HepG2 (cell line): ENCODE measurements around the gene SRXN1. TPM values are rescaled to one million over a fixed set of nuclear protein-coding genes. Genes with fewer than 3 reads are reported as not detected.

Experiments used
- ATAC-seq: fragments of 200-7000 bp; cut with Tn5 transposase; 3 replicates; pipeline ENCODE4 v1.9.1; 2020; ENCODE audit warnings: mild to moderate bottlenecking, moderate library complexity
- BruUV-seq: library from RNA; stranded (reverse); fragments of 400-500 nt; replicated peaks from 2 replicates; lab custom pipeline; 2021; lab: Mats Ljungman, UMichigan
- CTCF ChIA-PET: fragments of 300-600 bp; formaldehyde crosslinking; extraction: SDS; loops from one replicate; lab custom pipeline; 2021; ENCODE audit warnings: low total read pairs, inconsistent platforms, low intra/inter-chr PET ratio; lab: Yijun Ruan, JAX
- POLR2A ChIA-PET: fragments of 350-600 bp; sonication (Branson Sonifier 250); formaldehyde crosslinking; loops from one replicate; lab custom pipeline; 2020; ENCODE audit warnings: antibody characterized with exemption, inconsistent platforms; lab: Yijun Ruan, JAX
- DNase-seq: peaks from one replicate; pipeline ENCODE4 v3.0.0-alpha.2; 2015; ENCODE audit warnings: low spot score
- FAIRE-seq: peaks from 3 replicates; lab custom pipeline; 2011; peaks lifted over from hg19 to GRCh38; lab: Jason Lieb, UNC
- H2AFZ ChIP-seq: one replicate; pipeline ENCODE4 v1.6.1; 2011; ENCODE audit warnings: low read length, inconsistent platforms
- H3K27ac ChIP-seq: fragments of 300-600 bp; 3 replicates; pipeline ENCODE4 v1.8.0; 2011; ENCODE audit warnings: mixed run types, mild to moderate bottlenecking, mixed read lengths, low read length, inconsistent platforms; ENCODE audit not compliant: insufficient read depth; ENCODE audit errors: extremely low read length
- H3K27me3 ChIP-seq, 2 experiments: fragments of 200-600 bp in 1 of 2; 2 replicates in 1 of 2; 3 replicates in 1 of 2; pipeline versions ENCODE4 v1.6.0 to v1.8.0; 2011; ENCODE audit warnings: low read length in 2 of 2, mild to moderate bottlenecking in 2 of 2, moderate library complexity in 2 of 2, inconsistent platforms in 1 of 2; ENCODE audit not compliant: insufficient read depth in 2 of 2, control insufficient read depth in 1 of 2
- H3K36me3 ChIP-seq, 2 experiments: fragments of 200-600 bp in 1 of 2; replicated peaks in 1 of 2; 2 replicates in 1 of 2; 3 replicates in 1 of 2; pipeline versions ENCODE4 v1.5.1 to v1.8.0; 2011; ENCODE audit warnings: low read length in 2 of 2, inconsistent platforms in 1 of 2; ENCODE audit not compliant: insufficient read depth in 2 of 2, control insufficient read depth in 1 of 2
- H3K4me1 ChIP-seq: 2 replicates; pipeline ENCODE4 v1.5.1; 2012; ENCODE audit warnings: low read length, inconsistent platforms; ENCODE audit not compliant: insufficient read depth
- H3K4me2 ChIP-seq: 2 replicates; pipeline ENCODE4 v1.6.0; 2011; ENCODE audit warnings: low read depth, low read length, inconsistent platforms
- H3K4me3 ChIP-seq, 3 experiments: fragments of 200-600 bp in 1 of 3; sonication (generic), shearing (Covaris generic) in 1 of 3; replicated peaks in 1 of 3; 2 replicates each; pipeline ENCODE4 v1.5.1; 2011 to 2016; ENCODE audit warnings: low read length in 3 of 3, inconsistent platforms in 2 of 3, low read depth in 2 of 3, mild to moderate bottlenecking in 2 of 3, control low read depth in 1 of 3, mixed read lengths in 1 of 3; ENCODE audit not compliant: insufficient read depth in 1 of 3
- H3K79me2 ChIP-seq: one replicate; pipeline ENCODE4 v1.6.1; 2011; ENCODE audit warnings: low read length, inconsistent platforms; ENCODE audit not compliant: insufficient read depth
- H3K9ac ChIP-seq: 2 replicates; pipeline ENCODE4 v1.6.0; 2011; ENCODE audit warnings: mild to moderate bottlenecking, low read depth, low read length, inconsistent platforms; ENCODE audit not compliant: insufficient read depth
- H3K9me3 ChIP-seq: 2 replicates; pipeline ENCODE4 v1.5.1; 2012; ENCODE audit warnings: mild to moderate bottlenecking, low read length
- H4K20me1 ChIP-seq: 2 replicates; pipeline ENCODE4 v1.6.0; 2011; ENCODE audit warnings: inconsistent platforms, mild to moderate bottlenecking, low read length, moderate library complexity; ENCODE audit not compliant: insufficient read depth
- AFF4 ChIP-seq: sonication (generic); formaldehyde crosslinking; IDR thresholded peaks from 2 replicates; pipeline ENCODE4 v1.4.0; 2020; ENCODE audit warnings: missing genetic modification reagents
- IKZF4 ChIP-seq: sonication (generic); formaldehyde crosslinking; IDR thresholded peaks from 2 replicates; pipeline ENCODE4 v1.5.1; 2020; ENCODE audit warnings: borderline replicate concordance, mild to moderate bottlenecking, low read depth, missing genetic modification reagents; ENCODE audit errors: not compliant biosample characterization
- MATR3 ChIP-seq: sonication (generic); formaldehyde crosslinking; IDR thresholded peaks from 2 replicates; pipeline ENCODE4 v1.4.0; 2020; ENCODE audit warnings: missing genetic modification reagents
- MED1 ChIP-seq: sonication (generic); formaldehyde crosslinking; IDR thresholded peaks from 2 replicates; pipeline ENCODE4 v1.4.0; 2020; ENCODE audit warnings: missing genetic modification reagents
- NONO ChIP-seq, 2 experiments: fragments of 450-650 bp in 1 of 2; sonication (generic) in 1 of 2; formaldehyde crosslinking in 1 of 2; IDR thresholded peaks in 1 of 2; conservative IDR thresholded peaks in 1 of 2; 2 replicates each; pipeline versions ENCODE4 v1.6.1 to v1.8.0; 2017 to 2022; ENCODE audit warnings: mild to moderate bottlenecking in 1 of 2, missing genetic modification reagents in 1 of 2, moderate library complexity in 1 of 2
- SMAD3 ChIP-seq: sonication (generic); formaldehyde crosslinking; IDR thresholded peaks from 2 replicates; pipeline ENCODE4 v1.4.0; 2020; ENCODE audit warnings: missing genetic modification reagents
- SP140L ChIP-seq: sonication (generic); formaldehyde crosslinking; IDR thresholded peaks from 2 replicates; pipeline ENCODE4 v1.4.0; 2020; ENCODE audit warnings: missing genetic modification reagents, borderline replicate concordance
- TFDP1 ChIP-seq: IDR thresholded peaks from 2 replicates; pipeline ENCODE4 v1.6.1; 2016; ENCODE audit warnings: missing compliant biosample characterization, missing genetic modification reagents, borderline replicate concordance
- U2AF1 ChIP-seq: fragments of 200-400 bp; formaldehyde crosslinking; optimal IDR thresholded peaks from 2 replicates; pipeline ENCODE3; 2017; ENCODE audit warnings: mild to moderate bottlenecking, low read depth, low read length
- YEATS4 ChIP-seq: sonication (generic); formaldehyde crosslinking; IDR thresholded peaks from 2 replicates; pipeline ENCODE4 v1.4.0; 2020; ENCODE audit warnings: missing genetic modification reagents, borderline replicate concordance
- ZMYM2 ChIP-seq: sonication (generic); formaldehyde crosslinking; IDR thresholded peaks from 2 replicates; pipeline ENCODE4 v1.8.0; 2022; ENCODE audit warnings: mild to moderate bottlenecking, missing genetic modification reagents
- ZNF770 ChIP-seq: sonication (generic); formaldehyde crosslinking; IDR thresholded peaks from 2 replicates; pipeline ENCODE4 v1.5.0; 2020; ENCODE audit warnings: mild to moderate bottlenecking, missing genetic modification reagents
- WGBS: methylation state at CpG from one replicate; pipeline ENCODE4 v1.1.6; 2017; ENCODE audit warnings: low lambda C conversion rate; 5-methylcytosine and 5-hydroxymethylcytosine counted together
- in situ Hi-C: cut with HindIII; loops from 2 replicates; pipeline ENCODE4 v1.10.0; 2017; ENCODE audit warnings: low pct_unique_long_range_greater_than_20kb; ENCODE audit not compliant: extremely low pct_ligation_motif_present
- intact Hi-C: fragments of 100-400 bp; cut with micrococcal nuclease; formaldehyde crosslinking; loops from one replicate; pipeline ENCODE4 v1.10.0; 2022; ENCODE audit not compliant: unreplicated experiment
- polyA plus RNA-seq, 8 experiments: library from polyadenylated mRNA; depleted of rRNA in 3 of 8; stranded (reverse) in 7 of 8; unstranded in 1 of 8; fragments of >200 nt; fragmentation: Illumina TruSeq in 4 of 8; extraction: Trizol in 4 of 8; gene quantifications; 2 replicates each; pipeline versions ENCODE4 v1.2.1 to v1.2.3, GENCODE V29; 2011 to 2016; ENCODE audit warnings: low read depth in 4 of 8, missing spikeins in 1 of 8, mixed read lengths in 1 of 8; ENCODE audit not compliant: insufficient read depth in 1 of 8
- total RNA-seq, 5 experiments: library from RNA; depleted of rRNA; stranded (reverse); fragments of >200 nt; fragmentation: Illumina TruSeq; extraction: Trizol; gene quantifications; 2 replicates each; pipeline ENCODE4 v1.2.3, GENCODE V29; 2016; ENCODE audit warnings: low read depth in 1 of 5

Gene SRXN1
- total and polyA plus RNA-seq, 2 of the 13 experiments (the other 11 are each of a cell fraction or from before 2014, with no cell fraction given): 29.9 to 87.7 TPM

- peak; percentile 86; the same call in 1 of the 2 replicates for TF ChIP-seq ZMYM2 (CRISPR knock-in tag)
- TF ChIP-seq SP140L (CRISPR knock-in tag): no peak; the same call in 1 of the 2 replicates
- TF ChIP-seq U2AF1: no peak
- TF ChIP-seq ZNF770 (CRISPR knock-in tag): peak; percentile 90
- TF ChIP-seq MED1 (CRISPR knock-in tag): no peak
- no peak for TF ChIP-seq IKZF4
Measured at GRCh38 chr20:644692-645317, 8.2 kb downstream of the SRXN1 start (continued).

- H3K9me3 ChIP-seq: no peaks in the 10 kb centered on the region
- ChIA-PET POLR2A (interaction anchor here (0.6 to 1.2 kb wide), 4 partner anchors 9 to 131 kb away, joined by 3 to 5 read pairs (median 3); partner anchors contain the start of gene CSNK2A1), CTCF (no interaction called here)
- intact Hi-C loops: no loop called here
- H3K4me2 ChIP-seq: peak overlapping the region; percentile 68
- DNase-seq: peak; percentile 69
- in situ Hi-C loops: loop anchor here (10.0 kb wide), 1 partner anchor 288 kb away; no protein-coding TSS in a partner anchor
- no peak overlapping the region for H2AFZ ChIP-seq
- H4K20me1 ChIP-seq: peaks cover 7% of the 10 kb centered on the region
- peak; percentile 45 for ATAC-seq
- H3K9ac ChIP-seq: no peak overlapping the region
- peaks cover under 1 to 5% of the 10 kb centered on the region in 2 experiments for H3K36me3 ChIP-seq
- WGBS: 1% methylated on average over 24 of the region's 57 CpGs
- H3K4me1 ChIP-seq: peaks cover 53% of the 10 kb centered on the region
- H3K27ac ChIP-seq: peak overlapping the region; percentile 19
- no peaks in the 10 kb centered on the region for H3K79me2 ChIP-seq
- FAIRE-seq: no peak
- H3K27me3 ChIP-seq: no peaks in the 10 kb centered on the region
- H3K4me3 ChIP-seq: peak overlapping the region; percentile 17 to 58 (median 24); a peak in 4 of 6 replicates
- BruUV-seq: TSS peak; percentile 69
- no peak for TF ChIP-seq AFF4 (CRISPR knock-in tag)
- no peak for TF ChIP-seq SMAD3 (CRISPR knock-in tag)
- TF ChIP-seq YEATS4 (CRISPR knock-in tag): peak; percentile 65; the same call in 1 of the 2 replicates
- no peak for TF ChIP-seq NONO (IDR thresholded peaks at IDR 0.05)
- TF ChIP-seq NONO (CRISPR knock-in tag; conservative IDR thresholded peaks at IDR 0.05): peak; percentile 46; the same call in 1 of the 2 replicates
- TF ChIP-seq TFDP1 (CRISPR knock-in tag): peak; percentile 72; the same call in 1 of the 2 replicates
- no peak for TF ChIP-seq MATR3 (CRISPR knock-in tag)
Measured at GRCh38 chr20:642398-643174, 10.4 kb downstream of the SRXN1 start.
